Measurements from ENCODE around the gene CCL15. TPM values are rescaled to one million over a fixed set of nuclear protein-coding genes. Genes with fewer than 3 reads are reported as not detected.

Gene CCL15
- total RNA-seq, 1 donor = not detected

- Histone ChIP-seq H3K4me3 (ENCODE audit: insufficient read depth, low read length) (no peak within 1 kb of the TSS), H3K4me1 (ENCODE audit: insufficient read depth, low read length) (no peaks in the 10 kb centered on the region), H3K79me2 (ENCODE audit: insufficient read depth, low read length) (no peaks in the 10 kb centered on the region), H3K36me3 (ENCODE audit: insufficient read depth, low read length) (no peaks in the 10 kb centered on the region), H3K27me3 (ENCODE audit: insufficient read depth, low read length) (peaks cover 7% of the 10 kb centered on the region), H2AFZ (ENCODE audit: low read length) (no peak within 1 kb of the TSS), H4K20me1 (ENCODE audit: insufficient read depth, low read length) (no peaks in the 10 kb centered on the region), H3K4me2 (ENCODE audit: insufficient read depth, low read length) (no peak within 1 kb of the TSS), H3K9me3 (ENCODE audit: low read depth, low read length) (no peaks in the 10 kb centered on the region), H3K27ac (ENCODE audit: low read depth, low read length) (no peak within 1 kb of the TSS)
- DNase-seq (ENCODE audit: insufficient read length, low spot score, missing footprints) = no peak
- no peak for TF ChIP-seq CTCF (IDR thresholded peaks at IDR 0.05; ENCODE audit: extremely low read depth, low read depth, low read length)
Observed at GRCh38 chr17:35981246-35981645, 20.1 kb downstream of the CCL15 start, which contains the start of gene CCL16. Gene CCL16 (minus strand): TSS chr17:35981497. CDS start chr17:35981420, 77 bp downstream.

DNA sequence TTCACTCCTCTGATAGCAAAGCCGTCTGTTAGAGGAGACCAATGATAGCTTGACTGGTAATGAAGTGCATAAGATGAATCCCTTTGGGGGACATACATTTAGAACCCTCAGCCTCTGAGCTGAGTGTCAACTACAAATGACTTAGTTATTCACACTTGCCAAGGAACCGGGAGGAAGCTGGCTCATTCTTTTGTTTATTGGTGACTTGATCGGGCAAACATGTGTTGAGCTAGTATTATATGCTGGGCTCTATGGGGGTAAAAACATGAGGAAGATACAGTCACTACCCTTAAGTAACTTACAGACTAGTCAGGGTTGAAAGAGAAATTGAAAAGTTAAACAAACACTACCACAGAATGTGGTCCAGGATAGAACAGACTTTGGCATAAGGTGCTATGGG is 23.0 kb downstream of the CCL15 start:
- DNase-seq (ENCODE audit: insufficient read length, low spot score, missing footprints) = peak; percentile 26
- H3K4me2 ChIP-seq (ENCODE audit: insufficient read depth, low read length) = no peak overlapping the region
- peaks cover 4% of the 10 kb centered on the region for H3K27me3 ChIP-seq (ENCODE audit: insufficient read depth, low read length)
- H4K20me1 ChIP-seq (ENCODE audit: insufficient read depth, low read length) = no peaks in the 10 kb centered on the region
- no peak overlapping the region for H2AFZ ChIP-seq (ENCODE audit: low read length)
- no peaks in the 10 kb centered on the region for H3K9me3 ChIP-seq (ENCODE audit: low read depth, low read length)
- H3K4me1 ChIP-seq (ENCODE audit: insufficient read depth, low read length) = peaks cover 5% of the 10 kb centered on the region
- no peak overlapping the region for H3K27ac ChIP-seq (ENCODE audit: low read depth, low read length)
- H3K4me3 ChIP-seq (ENCODE audit: insufficient read depth, low read length) = no peak overlapping the region
- no peaks in the 10 kb centered on the region for H3K36me3 ChIP-seq (ENCODE audit: insufficient read depth, low read length)
- no peak for TF ChIP-seq CTCF (IDR thresholded peaks at IDR 0.05; ENCODE audit: extremely low read depth, low read depth, low read length)
- H3K79me2 ChIP-seq (ENCODE audit: insufficient read depth, low read length) = no peaks in the 10 kb centered on the region

GRCh38 chr17:35977509-35977908 is 23.8 kb downstream of the CCL15 start:
- no peak overlapping the region for H3K4me2 ChIP-seq (ENCODE audit: insufficient read depth, low read length)

More at GRCh38 chr17:35977509-35977908, 23.8 kb downstream of the CCL15 start:
- no peak for TF ChIP-seq CTCF (IDR thresholded peaks at IDR 0.05; ENCODE audit: extremely low read depth, low read depth, low read length)
- Histone ChIP-seq H3K4me3 (ENCODE audit: insufficient read depth, low read length) (no peak overlapping the region), H3K4me1 (ENCODE audit: insufficient read depth, low read length) (peaks cover 6% of the 10 kb centered on the region), H3K36me3 (ENCODE audit: insufficient read depth, low read length) (no peaks in the 10 kb centered on the region), H2AFZ (ENCODE audit: low read length) (no peak overlapping the region), H3K27ac (ENCODE audit: low read depth, low read length) (no peak overlapping the region), H3K27me3 (ENCODE audit: insufficient read depth, low read length) (peaks cover 4% of the 10 kb centered on the region), H3K9me3 (ENCODE audit: low read depth, low read length) (no peaks in the 10 kb centered on the region), H4K20me1 (ENCODE audit: insufficient read depth, low read length) (no peaks in the 10 kb centered on the region), H3K79me2 (ENCODE audit: insufficient read depth, low read length) (no peaks in the 10 kb centered on the region)
- DNase-seq (ENCODE audit: insufficient read length, low spot score, missing footprints) = no peak

All from osteoblast (primary cell).